Heart left ventricle (tissue), 16 donors: ENCODE results near the gene NLRC3. TPM values are rescaled to one million over a fixed set of nuclear protein-coding genes. Genes with fewer than 3 reads are reported as not detected.

Experiments
- ATAC-seq, 4 donors: fragments of 200-7000 bp; cut with Tn5 transposase; one replicate each; pipeline ENCODE4 v1.9.1; 2020 to 2022; ENCODE audit warnings: moderate library complexity in 4 of 4, mild to moderate bottlenecking in 3 of 4, moderate number of reproducible peaks in 1 of 4
- DNase-seq, 5 donors: peaks; one replicate each; pipeline ENCODE4 v3.0.0-alpha.2; 2020
- H3K27ac ChIP-seq, 12 donors: fragments of 200-600 bp; sonication (generic) in 4 of 12; one replicate each; pipeline versions ENCODE4 v1.5.0 to v1.8.0; 2016 to 2022; ENCODE audit warnings: mild to moderate bottlenecking in 2 of 12
- H3K27me3 ChIP-seq, 9 donors: fragments of 200-600 bp; sonication (generic) in 2 of 9; one replicate each; pipeline versions ENCODE4 v1.5.1 to v1.8.0; 2016 to 2022; ENCODE audit warnings: mild to moderate bottlenecking in 3 of 9
- H3K36me3 ChIP-seq, 9 donors: fragments of 200-600 bp; sonication (generic) in 2 of 9; one replicate each; pipeline versions ENCODE4 v1.5.0 to v1.8.0; 2018 to 2022; ENCODE audit warnings: mild to moderate bottlenecking in 2 of 9
- H3K4me1 ChIP-seq, 12 donors: fragments of 200-600 bp; sonication (generic) in 4 of 12; one replicate each; pipeline versions ENCODE4 v1.5.0 to v1.8.0; 2016 to 2022; ENCODE audit warnings: mild to moderate bottlenecking in 3 of 12
- H3K4me3 ChIP-seq, 12 donors: fragments of 200-600 bp; sonication (generic) in 4 of 12; one replicate each; pipeline versions ENCODE4 v1.5.0 to v1.8.0; 2017 to 2022; ENCODE audit warnings: mild to moderate bottlenecking in 9 of 12, moderate library complexity in 4 of 12
- H3K9me3 ChIP-seq, 12 donors: fragments of 200-600 bp; sonication (generic) in 4 of 12; one replicate each; pipeline versions ENCODE4 v1.5.0 to v1.8.0; 2016 to 2022; ENCODE audit warnings: mild to moderate bottlenecking in 1 of 12
- CTCF ChIP-seq, 12 donors: fragments of 200-600 bp; sonication (generic) in 4 of 12; IDR thresholded peaks; one replicate each; pipeline versions ENCODE4 v1.5.0 to v1.8.0; 2018 to 2022; ENCODE audit warnings: antibody characterized with exemption in 12 of 12, mild to moderate bottlenecking in 5 of 12
- POLR2A ChIP-seq, 2 donors: fragments of 450-650 bp; IDR thresholded peaks; one replicate each; pipeline ENCODE4 v1.6.1; 2017; ENCODE audit warnings: antibody characterized with exemption in 2 of 2, mild to moderate bottlenecking in 2 of 2, moderate library complexity in 2 of 2
- WGBS, 4 donors: extraction: QIAGEN DNeasy Blood & Tissue Kit in 2 of 4; methylation state at CpG; one replicate each; pipeline versions ENCODE4 v1.1.5 to v1.1.7; 2013 to 2018; 5-methylcytosine and 5-hydroxymethylcytosine counted together
- intact Hi-C, 10 donors: fragments of 100-400 bp; cut with DNase I; formaldehyde crosslinking; loops; one replicate each; pipeline versions ENCODE4 v1.11.1 to v1.14.2; 2022
- polyA plus RNA-seq, 2 donors: library from polyadenylated mRNA; stranded (reverse); fragments of 200-250 nt; gene quantifications; one replicate each; pipeline ENCODE4 v1.2.3, GENCODE V29; 2013
- total RNA-seq, 9 donors: library from RNA; depleted of rRNA in 2 of 9; stranded (reverse); fragments of >200 nt in 2 of 9; fragmentation: NEBNext Ultra II Directional in 3 of 9; extraction: Animal tissue kit (Norgen Biotek cat#: 25700) in 3 of 9; gene quantifications; one replicate each; pipeline versions ENCODE4 v1.1.0 to v1.2.4, GENCODE V29; 2016 to 2023
- donor health status: ischemic (EF 13 %, LVEDD 7.1; RV severe dilation, severe dysfunction).
- donor health status: healthy with polysubstance abuse.
- donor health status: DM: no; HTN: yes; CAD: no.
- donor health status: DM: no; HTN: no; CAD: no.
- donor health status: ischemic (EF 25% LVEDD 6.9; RV normal size, moderate dysfunction).
- donor health status: ischemic (EF 25% LVEDD 5.7; RV mildly dilated, moderate dysfunction).
- donor health status: healthy.
- donor health status: DM: yes; HTN: yes; CAD: no.
- donor health status: ischemic (EF 35%, LVEDD 5.7; RV mildly dilated, moderate dysfunction).
- donor health status: nonischemic (EF 11% LVEDD 7.7; RV severe dilation, severe dysfunction).
- donor health status: DM: yes; HTN: yes; CAD: no.
- donor health status: PGD.
- donor health status: ischemic (EF 29% LVEDD 5.4; RV normal size, mild dysfunction).
- donor health status: nonischemic (EF 23%, LVEDD 6.1; RV moderate dilation, normal function).

NLRC3 gene
- total and polyA plus RNA-seq, 11 donors = 0.44 to 2.9 (median 0.95) TPM

- H3K27ac ChIP-seq = no peak overlapping the region
- H3K27me3 ChIP-seq = peaks cover 0 to 13% (median 0%) of the 10 kb centered on the region in 9 donors
- no peak overlapping the region for H3K4me3 ChIP-seq
- TF ChIP-seq CTCF (IDR thresholded peaks at IDR 0.05) = no peak
- intact Hi-C loops = no loop called here
- peak in 1 of 5 donors; percentile 19 for DNase-seq
- 92 to 97% (median 94%) methylated on average over 7 of the region's 7 CpGs for WGBS, 4 donors
- H3K4me1 ChIP-seq = peaks cover 0 to 31% (median 0%) of the 10 kb centered on the region in 12 donors
- H3K36me3 ChIP-seq = peaks cover 0 to 27% (median 12%) of the 10 kb centered on the region in 9 donors
- no peak for ATAC-seq
- no peaks in the 10 kb centered on the region for H3K9me3 ChIP-seq
Measured at GRCh38 chr16:3579776-3580175, 2.6 kb upstream of the NLRC3 start.

DNA sequence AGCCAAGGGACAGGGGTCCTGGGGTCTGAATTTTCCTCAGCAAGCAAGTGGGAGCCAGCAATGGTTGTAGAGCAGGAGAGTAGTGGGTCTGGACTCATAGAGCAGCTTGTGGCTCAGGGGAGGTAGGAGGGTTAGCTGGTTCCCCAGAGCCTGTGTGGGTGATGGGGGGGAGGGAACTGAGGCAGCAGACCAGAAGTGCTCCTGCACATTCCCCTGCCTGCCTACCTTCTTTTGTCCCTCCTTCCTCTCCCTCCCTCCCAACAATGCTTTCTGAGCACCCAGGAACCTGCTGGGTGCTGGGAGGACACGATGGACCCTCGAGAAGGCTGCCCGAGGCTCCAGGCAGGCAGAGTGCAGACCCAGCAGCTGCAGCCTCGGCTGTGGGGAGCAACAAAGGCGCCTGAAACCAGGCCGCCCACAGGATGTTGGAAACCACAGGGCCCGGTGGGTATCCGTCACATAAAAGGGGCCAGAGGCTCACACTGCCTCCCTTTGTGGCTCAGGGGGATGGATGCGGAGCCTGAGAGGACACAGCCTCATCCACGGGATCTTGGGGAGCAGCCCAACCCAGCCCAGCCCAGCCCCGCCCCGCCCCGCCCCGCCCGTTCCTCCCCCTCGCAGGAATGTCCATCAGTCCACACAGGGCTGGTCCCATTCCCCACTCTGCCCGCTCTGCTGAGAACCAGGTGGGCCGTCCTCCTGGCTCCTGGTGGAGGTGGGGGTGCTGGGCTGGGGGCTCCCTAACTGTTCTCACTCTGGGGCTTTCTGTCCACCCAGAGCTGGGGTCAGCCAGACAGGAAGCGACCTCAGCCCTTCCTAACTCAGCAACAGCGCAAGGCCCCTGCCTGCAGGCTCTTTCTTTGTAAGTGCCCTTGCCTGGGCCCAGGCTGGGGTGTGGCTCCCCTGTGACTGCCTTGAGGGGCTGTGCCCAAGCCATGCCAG lies 1.7 kb upstream of the NLRC3 start:
- peak in 1 of 4 donors; percentile 5 for ATAC-seq
- WGBS, 4 donors = 39 to 56% (median 51%) methylated on average over 12 to 20 of the region's 20 CpGs
- intact Hi-C loops = no loop called here

DNA sequence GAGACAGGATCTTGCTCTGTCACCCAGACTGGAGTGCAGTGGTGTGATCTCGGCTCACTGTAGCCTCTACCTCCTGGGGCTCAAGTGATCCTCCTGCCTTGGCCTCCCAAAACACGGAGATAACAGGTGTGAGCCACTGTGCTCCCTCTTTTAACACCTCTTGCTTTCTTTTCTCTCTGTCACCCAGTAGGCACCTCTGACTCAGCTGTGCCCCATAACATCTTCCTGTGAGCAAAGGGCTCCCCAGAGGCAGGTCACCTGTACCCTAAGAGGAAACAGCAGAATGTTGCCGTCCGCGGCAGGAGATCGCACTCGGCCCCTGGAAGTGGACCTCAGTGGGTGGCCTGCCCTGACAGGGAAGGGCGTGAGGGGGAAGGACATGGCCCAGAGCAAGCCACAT lies 918 bp upstream of the NLRC3 start:
- H3K36me3 ChIP-seq = peaks cover 0 to 12% (median 4%) of the 10 kb centered on the region in 9 donors
- no peaks in the 10 kb centered on the region for H3K9me3 ChIP-seq
- 69 to 92% (median 77%) methylated on average over 8 of the region's 8 CpGs for WGBS, 4 donors
- TF ChIP-seq CTCF (IDR thresholded peaks at IDR 0.05) = no peak
- TF ChIP-seq POLR2A (IDR thresholded peaks at IDR 0.05) = no peak
- peaks cover 0 to 13% (median 0%) of the 10 kb centered on the region in 9 donors for H3K27me3 ChIP-seq
- H3K4me3 ChIP-seq = peak overlapping the region in 1 of 12 donors; percentile 58
- H3K4me1 ChIP-seq = peaks cover 0 to 31% (median 0%) of the 10 kb centered on the region in 12 donors
- peak in 1 of 5 donors; percentile 41 for DNase-seq
- intact Hi-C loops = no loop called here
- peak overlapping the region in 1 of 12 donors; percentile 80 for H3K27ac ChIP-seq
- ATAC-seq = no peak

More for the DNA sequence above, 1.7 kb upstream of the NLRC3 start:
- peak in 1 of 5 donors; percentile 64 for DNase-seq
- H3K27me3 ChIP-seq = peaks cover 0 to 13% (median 0%) of the 10 kb centered on the region in 9 donors
- H3K4me3 ChIP-seq = peak overlapping the region in 1 of 12 donors; percentile 25
- peaks cover 0 to 19% (median 10%) of the 10 kb centered on the region in 9 donors for H3K36me3 ChIP-seq
- no peak for TF ChIP-seq CTCF (IDR thresholded peaks at IDR 0.05)
- no peak for TF ChIP-seq POLR2A (IDR thresholded peaks at IDR 0.05)
- no peaks in the 10 kb centered on the region for H3K9me3 ChIP-seq
- H3K27ac ChIP-seq = peak overlapping the region in 1 of 12 donors; percentile 80
- peaks cover 0 to 31% (median 0%) of the 10 kb centered on the region in 12 donors for H3K4me1 ChIP-seq

DNA sequence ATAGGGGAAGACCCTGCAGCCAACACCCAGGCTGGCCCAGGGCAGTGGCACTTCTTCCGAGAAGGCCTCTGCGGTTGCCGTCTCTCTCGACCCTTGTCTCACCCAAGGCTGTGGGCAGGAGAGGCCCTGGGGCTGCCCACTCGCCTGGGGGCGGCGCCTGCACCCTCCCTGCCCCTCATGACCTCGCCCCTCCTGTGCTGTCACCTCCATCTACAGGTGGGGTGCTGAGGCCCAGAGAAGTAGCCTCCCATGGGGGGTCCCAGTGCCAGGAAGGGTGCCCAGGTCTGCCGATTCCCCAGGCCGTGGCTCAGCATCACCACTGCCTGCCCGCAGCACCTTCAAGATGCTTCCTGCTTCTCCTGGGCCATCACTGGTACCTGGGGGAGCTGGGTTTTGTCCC lies 992 bp downstream of the NLRC3 start:
- ATAC-seq (no peak), DNase-seq (no peak)
- intact Hi-C loops = no loop called here
- H3K9me3 ChIP-seq = peaks cover 0 to 7% (median 0%) of the 10 kb centered on the region in 12 donors
- H3K4me3 ChIP-seq = peak overlapping the region in 4 of 12 donors; percentile 30 to 58 (median 45)
- peaks cover 0 to 13% (median 0%) of the 10 kb centered on the region in 9 donors for H3K27me3 ChIP-seq
- H3K4me1 ChIP-seq = peaks cover 0 to 31% (median 0%) of the 10 kb centered on the region in 12 donors
- no peaks in the 10 kb centered on the region for H3K36me3 ChIP-seq
- TF ChIP-seq POLR2A (IDR thresholded peaks at IDR 0.05) (no peak), CTCF (IDR thresholded peaks at IDR 0.05) (no peak)
- 78 to 90% (median 87%) methylated on average over 7 to 11 of the region's 11 CpGs for WGBS, 4 donors
- H3K27ac ChIP-seq = peak overlapping the region in 1 of 12 donors; percentile 80
